Stromal cell of bone marrow (primary cell): Measurements from ENCODE around the gene RASSF4.

Source experiments
- DNase-seq: peaks from one replicate; pipeline ENCODE4 v3.0.0-alpha.2; 2012; ENCODE audit warnings: low read depth

Gene RASSF4

DNA sequence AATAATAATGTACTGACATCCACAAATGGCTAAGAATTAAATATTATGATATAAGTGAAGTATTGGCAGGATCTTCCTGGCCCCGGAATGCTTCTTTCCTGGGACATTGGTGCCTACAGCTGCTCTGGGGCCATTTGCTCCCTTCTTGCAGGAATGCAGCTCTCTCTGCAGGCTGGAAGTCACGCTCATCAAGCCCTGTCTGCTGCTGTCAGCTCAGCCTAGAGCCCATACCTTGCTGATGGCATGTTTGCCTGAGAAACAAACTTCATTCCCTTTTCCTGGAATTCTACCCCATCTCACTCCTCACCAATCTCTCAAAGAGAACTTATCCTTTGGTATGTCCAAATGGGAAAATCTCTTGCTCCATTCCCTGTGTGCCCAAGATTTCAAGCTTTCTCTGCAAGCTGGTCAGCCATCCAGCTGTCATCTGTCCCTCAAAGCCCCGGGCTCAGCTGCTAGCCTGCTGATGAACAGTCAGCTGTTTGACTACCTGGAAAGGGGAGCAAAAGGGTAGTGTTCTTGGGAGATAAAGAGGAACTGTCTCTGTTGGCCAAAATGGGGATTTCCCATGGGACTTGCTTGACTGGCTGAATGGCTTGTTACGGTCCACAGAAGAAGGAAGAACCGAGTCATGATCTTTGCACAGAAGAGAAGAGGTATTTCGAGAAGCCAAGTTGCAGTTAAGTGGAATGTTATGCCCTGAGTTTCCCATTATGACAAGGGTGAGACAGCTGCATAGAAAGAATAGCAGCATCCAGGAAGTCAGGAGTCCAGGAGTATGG is 12.0 kb upstream of the RASSF4 start:
- no peak for DNase-seq

- no peak for DNase-seq
Observed at GRCh38 chr10:44948642-44949041, 11.0 kb upstream of the RASSF4 start.

GRCh38 chr10:44949127-44949802 is 10.3 kb upstream of the RASSF4 start:
- DNase-seq, result no peak

DNA sequence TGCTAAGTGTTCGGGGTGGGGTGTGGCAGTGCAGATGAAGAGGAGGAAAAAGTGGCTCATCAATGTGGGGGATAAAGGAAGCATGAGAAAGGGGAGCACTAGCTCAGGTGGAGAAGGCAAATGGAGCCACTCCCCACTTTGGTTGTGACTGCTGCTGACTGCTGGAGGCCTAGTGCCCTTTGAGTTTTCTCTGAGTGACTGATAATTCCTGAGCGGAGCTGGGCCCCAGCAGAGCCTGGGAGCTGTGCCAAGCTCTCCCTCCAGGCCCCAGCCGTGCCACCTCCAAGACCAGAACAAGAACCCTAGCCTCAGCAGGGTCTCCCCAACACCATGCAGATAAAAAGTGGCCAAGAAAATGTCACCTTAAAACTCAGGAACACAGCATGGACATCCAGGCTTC is 9.7 kb upstream of the RASSF4 start:
- no peak for DNase-seq

DNA sequence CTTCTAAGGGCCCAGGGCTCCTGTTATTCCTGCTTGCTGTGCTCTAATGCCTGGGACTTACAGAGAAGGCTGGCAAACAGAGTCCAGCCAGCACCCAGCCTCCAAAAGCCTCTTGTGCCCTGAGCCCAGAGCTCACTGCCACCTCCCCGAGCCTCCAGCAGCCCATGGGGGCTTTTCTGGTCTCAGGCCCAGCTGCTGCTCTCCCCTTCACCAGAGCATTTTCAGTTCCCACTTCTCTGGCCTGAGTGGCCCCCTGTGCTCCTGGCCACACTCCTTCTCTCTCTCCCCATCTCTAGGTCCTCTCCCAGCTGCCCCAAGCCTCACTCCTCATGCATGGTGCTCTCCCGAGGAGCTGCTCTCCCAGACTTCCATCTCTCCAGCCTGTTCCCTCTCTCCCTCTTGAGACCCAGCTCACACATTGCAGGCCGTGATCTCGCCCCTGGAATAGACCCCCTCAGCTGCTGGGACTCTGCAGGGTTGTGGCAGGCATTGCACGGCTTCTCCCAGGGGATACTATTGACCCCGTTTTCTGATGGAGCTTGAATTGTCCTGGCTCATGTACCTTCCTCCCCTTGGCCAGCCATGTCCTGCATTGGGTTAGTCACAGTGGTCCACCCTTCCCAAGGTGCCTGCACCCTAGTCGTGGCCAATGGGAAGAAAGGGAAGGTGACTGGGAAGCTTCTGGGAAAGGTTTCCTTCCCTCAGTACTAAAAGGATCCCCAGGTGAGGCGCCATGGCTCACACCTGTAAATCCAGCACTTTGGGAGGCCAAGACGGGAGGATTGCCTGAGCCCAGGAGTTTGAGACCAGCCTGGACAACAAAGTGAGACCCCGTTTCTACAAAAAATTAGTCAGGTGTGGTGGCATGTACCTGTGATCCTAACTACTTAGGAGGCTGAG is 9.0 kb upstream of the RASSF4 start:
- DNase-seq, result no peak

GRCh38 chr10:44951576-44952226 is 7.9 kb upstream of the RASSF4 start:
- no peak for DNase-seq

GRCh38 chr10:44952779-44953231 is 6.8 kb upstream of the RASSF4 start:
- no peak for DNase-seq

DNA sequence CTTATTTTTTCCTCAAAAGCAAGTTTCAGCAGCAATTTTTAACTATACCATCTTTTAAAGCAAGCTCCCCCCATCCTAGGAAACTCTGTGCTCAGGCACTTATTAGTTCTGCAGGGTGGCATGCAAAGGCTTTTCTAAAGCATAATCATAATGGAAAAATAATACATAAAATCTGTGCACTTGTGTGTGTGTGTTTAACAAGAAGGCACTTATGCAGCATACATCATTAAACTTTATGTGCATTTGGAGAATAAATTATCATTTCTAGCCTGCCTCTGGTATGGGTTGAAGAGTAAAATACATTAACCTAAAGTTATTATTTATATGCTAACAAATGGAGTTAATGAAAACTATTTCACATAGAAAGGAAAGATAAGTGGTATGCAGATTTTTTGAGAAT is 5.6 kb upstream of the RASSF4 start:
- no peak for DNase-seq

DNA sequence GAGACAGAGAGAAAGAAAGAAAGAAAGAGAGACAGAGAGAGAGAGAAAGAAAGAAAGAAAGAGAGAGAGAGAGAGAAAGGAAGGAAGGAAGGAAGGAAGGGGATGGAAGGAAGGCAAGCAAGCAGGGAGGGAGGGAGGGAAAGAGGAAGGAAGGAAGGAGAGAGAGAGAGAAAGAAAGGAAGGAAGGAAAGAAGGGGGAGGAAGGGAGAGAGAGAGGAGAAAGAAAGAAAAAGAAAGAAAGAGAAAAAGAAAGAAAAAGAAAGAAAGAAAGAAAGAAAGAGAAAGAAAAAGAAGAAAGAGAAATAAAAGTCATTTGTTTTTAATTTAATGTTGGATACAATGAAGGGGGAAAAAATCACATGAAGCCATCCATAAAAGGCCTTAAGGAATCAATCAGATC is 4.6 kb upstream of the RASSF4 start:
- DNase-seq, result no peak

- DNase-seq, result no peak
Observed at GRCh38 chr10:44955413-44956070, 4.1 kb upstream of the RASSF4 start.

DNA sequence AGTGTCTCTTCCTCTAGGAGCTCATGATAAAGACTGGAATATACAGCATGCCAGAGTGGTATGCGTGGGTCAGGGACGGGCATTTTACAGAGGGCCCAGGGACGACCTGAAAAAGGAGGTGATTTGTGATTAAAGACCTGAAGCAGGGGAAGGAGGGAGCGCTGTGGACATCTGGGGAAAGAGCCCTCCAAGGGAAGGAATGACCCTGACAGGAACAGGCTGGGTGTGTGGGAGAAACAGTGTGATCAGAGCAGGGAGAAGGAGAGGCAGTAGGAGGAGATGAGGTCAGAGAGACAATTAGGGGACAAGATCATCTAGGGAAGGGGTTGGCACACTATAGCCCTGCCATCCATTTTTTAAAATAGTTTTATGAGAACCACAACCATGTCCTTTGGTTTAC is 3.4 kb upstream of the RASSF4 start:
- DNase-seq, result no peak

GRCh38 chr10:44956717-44957706 is 2.6 kb upstream of the RASSF4 start:
- no peak for DNase-seq

- no peak for DNase-seq
Observed at GRCh38 chr10:44958196-44958897, 1.3 kb upstream of the RASSF4 start.

- DNase-seq, result no peak
Observed at GRCh38 chr10:44958898-44959246, 730 bp upstream of the RASSF4 start.

DNA sequence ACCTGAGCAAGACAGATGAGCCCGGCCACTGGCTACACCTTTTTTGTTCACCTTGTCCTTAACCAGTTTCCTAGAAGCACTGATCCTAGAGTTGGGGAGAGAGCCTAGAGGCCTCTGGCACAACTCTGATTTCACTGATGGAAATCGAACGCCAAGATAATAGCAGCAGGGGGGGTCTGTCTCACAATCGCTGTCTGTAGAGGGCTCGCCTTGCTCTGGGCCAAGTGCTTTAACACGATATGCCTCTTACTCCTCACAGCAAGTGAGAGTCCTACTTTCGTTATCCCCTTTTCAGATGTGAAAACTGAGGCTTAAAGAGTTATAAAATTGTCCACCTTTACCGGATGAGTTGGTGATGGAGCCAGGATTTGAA is 472 bp downstream of the RASSF4 start:
- no peak for DNase-seq

DNA sequence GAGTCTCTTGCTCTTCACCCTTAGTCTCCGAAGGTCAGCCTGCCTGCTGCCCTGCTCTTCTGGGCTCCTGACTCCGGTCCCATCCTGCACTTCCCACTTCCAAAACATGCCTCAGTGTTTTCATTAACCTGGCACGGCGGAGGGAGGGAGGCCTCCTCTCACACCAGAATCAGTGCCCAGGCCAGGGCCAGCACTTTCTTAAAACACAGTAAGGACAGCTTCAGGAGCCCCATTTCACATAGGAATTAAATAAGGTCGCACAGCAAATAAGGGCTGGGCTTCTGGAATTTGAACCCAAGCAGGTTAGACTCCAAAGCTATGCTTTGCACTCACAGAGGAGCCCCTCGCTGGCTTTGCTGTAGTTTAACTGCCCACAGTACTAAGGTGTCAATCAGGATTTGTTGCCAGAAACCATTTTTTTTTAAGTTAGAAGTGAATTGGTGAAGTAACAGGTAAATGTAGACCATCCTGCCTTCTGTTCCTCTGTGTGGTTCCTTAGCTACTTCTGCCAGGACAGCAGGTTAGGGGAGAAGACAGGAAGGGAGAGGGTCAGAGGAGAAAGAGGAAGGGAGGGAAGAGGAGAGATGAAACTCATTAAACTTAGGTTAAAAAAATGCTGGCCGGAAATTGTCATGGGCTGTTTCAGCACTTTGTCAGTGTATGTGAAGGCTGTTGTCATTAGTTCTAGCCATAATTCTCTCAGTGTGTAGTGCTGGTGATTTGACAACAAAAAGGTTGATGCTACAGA is 1.1 kb downstream of the RASSF4 start:
- no peak for DNase-seq

GRCh38 chr10:44961230-44961571 is 1.6 kb downstream of the RASSF4 start:
- no peak for DNase-seq

- DNase-seq, result no peak
Observed at GRCh38 chr10:44961931-44962750, 2.5 kb downstream of the RASSF4 start.
